Effector CD4-positive, alpha-beta T cell (primary cell): Measurements from ENCODE around the gene GFER.
"Not testable (repeated sequence)": the region's sequence is repeated elsewhere in the genome, so short reads cannot be mapped to it uniquely, and the experiment has no call there.

Experiments
- DNase-seq: peaks from one replicate; pipeline ENCODE4 v3.0.0-alpha.2; 2020

Gene GFER

GRCh38 chr16:2006317-2006716 lies 22.3 kb downstream of the GFER start:
- no peak for DNase-seq

GRCh38 chr16:2007081-2007836 lies 23.3 kb downstream of the GFER start:
- no peak for DNase-seq

- DNase-seq = no peak
These were observed 24.1 kb downstream of the GFER start for GRCh38 chr16:2008009-2008526.

GRCh38 chr16:2008631-2009163 lies 24.7 kb downstream of the GFER start:
- DNase-seq = peak; percentile 19

GRCh38 chr16:2009164-2009711 lies 25.2 kb downstream of the GFER start:
- DNase-seq = no peak

- DNase-seq = peak; percentile 74
These were observed 26.0 kb downstream of the GFER start, which contains the start of gene ZNF598 for GRCh38 chr16:2009791-2010510. TSS of gene ZNF598 (minus strand) at chr16:2009821.

GRCh38 chr16:2011726-2012125 lies 27.7 kb downstream of the GFER start:
- DNase-seq = not testable (repeated sequence)

GRCh38 chr16:2013527-2013926 lies 29.5 kb downstream of the GFER start:
- DNase-seq = no peak

GRCh38 chr16:2015117-2015946 lies 31.3 kb downstream of the GFER start:
- no peak for DNase-seq

- no peak for DNase-seq
These were observed 31.9 kb downstream of the GFER start for GRCh38 chr16:2015947-2016208.

GRCh38 chr16:2016407-2016922 lies 32.5 kb downstream of the GFER start:
- DNase-seq = no peak

- DNase-seq = no peak
These were observed 35.5 kb downstream of the GFER start, which contains the start of gene NPW for GRCh38 chr16:2019518-2019920. TSS of gene NPW (plus strand) at chr16:2019785.

GRCh38 chr16:2019921-2020831 lies 36.2 kb downstream of the GFER start:
- DNase-seq = no peak

- DNase-seq = no peak
These were observed 38.7 kb downstream of the GFER start for GRCh38 chr16:2022723-2023091.

- peak; percentile 94 for DNase-seq
These were observed 39.4 kb downstream of the GFER start for GRCh38 chr16:2023092-2024031.

- DNase-seq = no peak
These were observed 40.0 kb downstream of the GFER start for GRCh38 chr16:2024032-2024420.

GRCh38 chr16:2025251-2025650 lies 41.3 kb downstream of the GFER start:
- DNase-seq = no peak

- DNase-seq = no peak
These were observed 42.0 kb downstream of the GFER start for GRCh38 chr16:2025878-2026460.

- DNase-seq = peak; percentile 31
These were observed 42.5 kb downstream of the GFER start, which contains the start of gene NHERF2 for GRCh38 chr16:2026461-2027023. TSS of gene NHERF2 (plus strand) at chr16:2026902. CDS start at chr16:2027006, 104 bp downstream.
